GM19193 (cell line): ENCODE results near the gene LONP2.

ENCODE experiments used
- POLR2A ChIP-seq: IDR thresholded peaks from 4 replicates; pipeline ENCODE4 v1.6.1; 2011; ENCODE audit not compliant: insufficient read depth, insufficient read length; ENCODE audit errors: extremely low read depth

The LONP2 gene

GRCh38 chr16:48367441-48368049 is 123.4 kb downstream of the LONP2 start:
- no peak for TF ChIP-seq POLR2A

GRCh38 chr16:48369765-48370164 is 125.7 kb downstream of the LONP2 start:
- TF ChIP-seq POLR2A = no peak

GRCh38 chr16:48370229-48370628 is 126.1 kb downstream of the LONP2 start:
- TF ChIP-seq POLR2A = no peak

GRCh38 chr16:48371393-48371780 is 127.3 kb downstream of the LONP2 start:
- no peak for TF ChIP-seq POLR2A

GRCh38 chr16:48372744-48373143 is 128.6 kb downstream of the LONP2 start:
- TF ChIP-seq POLR2A = no peak

- TF ChIP-seq POLR2A = no peak
Observed at GRCh38 chr16:48373258-48374029, 129.3 kb downstream of the LONP2 start.

- TF ChIP-seq POLR2A = no peak
Observed at GRCh38 chr16:48374255-48374654, 130.2 kb downstream of the LONP2 start.

GRCh38 chr16:48378276-48378675 is 134.2 kb downstream of the LONP2 start:
- TF ChIP-seq POLR2A = no peak

GRCh38 chr16:48378836-48379235 is 134.7 kb downstream of the LONP2 start:
- TF ChIP-seq POLR2A = no peak

- TF ChIP-seq POLR2A = no peak
Observed at GRCh38 chr16:48381201-48381600, 137.1 kb downstream of the LONP2 start.

GRCh38 chr16:48382131-48382530 is 138.0 kb downstream of the LONP2 start:
- TF ChIP-seq POLR2A = no peak

GRCh38 chr16:48383009-48383876 is 139.1 kb downstream of the LONP2 start:
- TF ChIP-seq POLR2A = no peak

- no peak for TF ChIP-seq POLR2A
Observed at GRCh38 chr16:48383877-48384519, 139.9 kb downstream of the LONP2 start.

- no peak for TF ChIP-seq POLR2A
Observed at GRCh38 chr16:48384520-48385252, 140.6 kb downstream of the LONP2 start.
